ENCODE results near the gene RTEL1. TPM values are rescaled to one million over a fixed set of nuclear protein-coding genes. Genes with fewer than 3 reads are reported as not detected.
A peak's percentile ranks its signal among the peaks of the same experiment; 100 is the strongest.
"Not testable (repeated sequence)": the region's sequence is repeated elsewhere in the genome, so short reads cannot be mapped to it uniquely, and the experiment has no call there.

The RTEL1 gene
- total and polyA plus RNA-seq, 4 experiments from 2014 or later, result 1.3 to 36.0 (median 18.2) TPM

DNA sequence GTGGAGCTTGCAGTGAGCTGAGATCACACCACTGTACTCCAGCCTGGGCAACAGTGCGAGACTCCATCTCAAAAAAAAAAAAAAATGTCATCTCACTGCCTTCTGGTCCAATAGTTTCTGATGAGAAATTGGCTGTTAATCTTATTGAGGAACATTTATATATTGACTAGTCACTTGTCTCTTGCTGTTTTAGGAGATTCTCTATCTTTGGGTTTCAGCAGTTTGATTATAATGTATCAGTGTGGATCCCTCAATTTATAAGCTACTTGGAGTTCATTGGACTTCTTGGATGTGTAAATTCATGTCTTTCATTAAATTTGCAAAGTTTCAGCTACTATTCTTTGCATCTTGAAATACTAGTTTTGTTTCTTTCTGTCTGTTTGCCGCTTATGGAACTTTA, 60.9 kb downstream of the RTEL1 start:
- H3K27me3 ChIP-seq (ENCODE audit: insufficient read depth, low read length), result no peaks in the 10 kb centered on the region
- H3K9me3 ChIP-seq (ENCODE audit: control insufficient read depth in 1 of 2, low read length in 2 of 2), result no peaks in the 10 kb centered on the region
- POLR2A ChIA-PET (ENCODE audit: partially characterized antibody), result interaction anchor here (1.6 to 2.6 kb wide), 3 partner anchors 9 to 18 kb away, joined by 5 to 11 read pairs (median 6); partner anchors contain the start of genes ARFRP1, LIME1 and ZGPAT
- CTCF ChIA-PET (ENCODE audit: partially characterized antibody), result interaction anchor here (1.3 to 1.7 kb wide), 2 partner anchors 11 to 17 kb away, joined by 3 to 9 read pairs; partner anchors contain the start of genes ARFRP1, LIME1 and ZGPAT
- no peak overlapping the region for H3K4me3 ChIP-seq (ENCODE audit: low read length in 2 of 2)
- H3K36me3 Mint-ChIP-seq, result peaks cover 57 to 62% of the 10 kb centered on the region in 2 donors
- no peaks in the 10 kb centered on the region for H3K27me3 Mint-ChIP-seq
- peaks cover 25 to 43% (median 30%) of the 10 kb centered on the region in 4 donors for H3K4me1 Mint-ChIP-seq
- peaks cover 12% of the 10 kb centered on the region for H3K4me1 ChIP-seq (ENCODE audit: insufficient read depth, low read length)
- H3K27ac ChIP-seq (ENCODE audit: low read depth, low read length), result no peak overlapping the region
- no peak overlapping the region for H3K4me3 Mint-ChIP-seq
- H3K36me3 ChIP-seq (ENCODE audit: insufficient read depth, low read length), result peaks cover 14% of the 10 kb centered on the region
- intact Hi-C loops (cut with micrococcal nuclease), result no loop called here
- no peak for DNase-seq
- H3K27ac Mint-ChIP-seq, result peak overlapping the region in 1 of 7 donors; percentile 29
- H3K9me3 Mint-ChIP-seq, result peaks cover 2 to 21% (median 10%) of the 10 kb centered on the region in 8 donors

DNA sequence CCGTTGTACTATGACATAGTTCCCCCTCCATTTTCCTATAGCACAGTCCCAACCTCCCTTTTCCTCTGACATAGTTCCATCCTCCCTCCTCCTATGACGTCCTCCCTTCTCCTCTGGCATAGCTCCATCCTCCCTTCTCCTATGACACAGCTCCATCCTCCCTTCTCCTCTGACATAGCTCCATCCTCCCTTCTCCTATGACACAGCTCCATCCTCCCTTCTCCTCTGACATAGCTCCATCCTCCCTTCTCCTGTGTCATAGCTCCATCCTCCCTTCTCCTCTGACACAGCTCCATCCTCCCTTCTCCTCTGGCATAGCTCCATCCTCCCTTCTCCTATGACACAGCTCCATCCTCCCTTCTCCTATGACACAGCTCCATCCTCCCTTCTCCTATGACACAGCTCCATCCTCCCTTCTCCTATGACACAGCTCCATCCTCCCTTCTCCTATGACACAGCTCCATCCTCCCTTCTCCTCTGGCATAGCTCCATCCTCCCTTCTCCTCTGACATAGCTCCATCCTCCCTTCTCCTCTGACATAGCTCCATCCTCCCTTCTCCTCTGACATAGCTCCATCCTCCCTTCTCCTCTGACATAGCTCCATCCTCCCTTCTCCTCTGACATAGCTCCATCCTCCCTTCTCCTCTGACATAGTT, 65.0 kb downstream of the RTEL1 start:
- Histone ChIP-seq H3K36me3 (ENCODE audit: insufficient read depth, low read length) (peaks cover 11% of the 10 kb centered on the region), H3K4me1 (ENCODE audit: insufficient read depth, low read length) (peaks cover 21% of the 10 kb centered on the region)
- CTCF ChIA-PET (ENCODE audit: partially characterized antibody), result interaction anchor here (0.6 to 0.7 kb wide), 2 partner anchors 13 to 258 kb away, joined by 3 read pairs; partner anchors contain the start of genes LIME1 and PRPF6
- POLR2A ChIA-PET (ENCODE audit: partially characterized antibody), result interaction anchor here (0.7 to 4.7 kb wide), 4 partner anchors 13 to 18 kb away, joined by 4 to 25 read pairs (median 5); partner anchors contain the start of genes ARFRP1, LIME1, SLC2A4RG and ZGPAT
- H3K4me3 Mint-ChIP-seq; H3K27me3 Mint-ChIP-seq; H3K4me3 ChIP-seq (ENCODE audit: low read length in 2 of 2); DNase-seq; intact Hi-C loops (cut with micrococcal nuclease); H3K27me3 ChIP-seq (ENCODE audit: insufficient read depth, low read length); H3K9me3 ChIP-seq (ENCODE audit: control insufficient read depth in 1 of 2, low read length in 2 of 2); H3K27ac ChIP-seq (ENCODE audit: low read depth, low read length): not testable (repeated sequence)
- Mint-ChIP-seq H3K4me1 (peaks cover 25 to 34% (median 26%) of the 10 kb centered on the region in 4 donors), H3K27ac (peak overlapping the region in 1 of 7 donors; percentile 42), H3K36me3 (peaks cover 43 to 47% of the 10 kb centered on the region in 2 donors), H3K9me3 (peaks cover 2 to 21% (median 10%) of the 10 kb centered on the region in 8 donors)

DNA sequence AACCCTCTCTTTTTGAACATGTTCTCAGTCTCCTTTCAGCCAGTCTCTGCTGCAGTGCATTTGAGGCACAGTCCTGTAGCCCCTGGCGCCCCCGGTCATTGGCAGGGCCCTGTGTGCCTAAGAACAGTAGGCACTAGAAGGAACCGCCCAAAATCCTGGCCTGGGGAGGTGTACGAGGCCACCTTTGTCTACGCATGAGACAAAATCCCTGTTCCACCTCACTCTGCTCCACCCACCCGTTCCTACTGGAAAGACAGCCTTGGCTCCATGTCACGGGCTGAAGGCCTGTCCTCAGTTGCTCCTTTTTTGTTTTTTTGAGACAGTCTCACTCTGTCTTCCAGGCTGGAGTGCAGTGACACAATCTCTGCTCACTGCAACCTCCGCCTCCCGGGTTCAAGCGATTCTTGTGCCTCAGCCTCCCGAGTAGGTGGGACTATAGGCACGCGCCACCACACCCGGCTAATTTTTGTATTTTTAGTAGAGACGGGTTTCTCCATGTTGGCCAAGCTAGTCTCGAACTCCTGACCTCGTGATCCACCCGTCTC, 72.1 kb downstream of the RTEL1 start:
- H3K4me3 Mint-ChIP-seq; H3K27me3 ChIP-seq (ENCODE audit: insufficient read depth, low read length); H3K4me3 ChIP-seq (ENCODE audit: low read length in 2 of 2); intact Hi-C loops (cut with micrococcal nuclease); CTCF ChIA-PET (ENCODE audit: partially characterized antibody); H3K9me3 Mint-ChIP-seq; H3K27ac Mint-ChIP-seq; DNase-seq; H3K27me3 Mint-ChIP-seq; H3K9me3 ChIP-seq (ENCODE audit: control insufficient read depth in 1 of 2, low read length in 2 of 2): not testable (repeated sequence)
- POLR2A ChIA-PET (ENCODE audit: partially characterized antibody), result interaction anchor here (0.9 to 1.5 kb wide), 4 partner anchors 9 to 91 kb away, joined by 3 to 5 read pairs (median 4); partner anchors contain the start of genes ARFRP1 and ZGPAT
- peaks cover 61% of the 10 kb centered on the region for H3K4me1 ChIP-seq (ENCODE audit: insufficient read depth, low read length)
- H3K36me3 ChIP-seq (ENCODE audit: insufficient read depth, low read length), result peaks cover 18% of the 10 kb centered on the region
- H3K27ac ChIP-seq (ENCODE audit: low read depth, low read length), result peak overlapping the region; percentile 29
- Mint-ChIP-seq H3K4me1 (peaks cover 26 to 34% (median 31%) of the 10 kb centered on the region in 4 donors), H3K36me3 (peaks cover 23 to 30% of the 10 kb centered on the region in 2 donors)

GRCh38 chr20:63731410-63731809, 73.3 kb downstream of the RTEL1 start:
- Mint-ChIP-seq H3K36me3 (peaks cover 15 to 36% of the 10 kb centered on the region in 2 donors), H3K27me3 (no peaks in the 10 kb centered on the region), H3K4me3 (no peak overlapping the region), H3K4me1 (peaks cover 35 to 46% (median 36%) of the 10 kb centered on the region in 4 donors), H3K9me3 (peaks cover 0 to 2% (median under 1%) of the 10 kb centered on the region in 8 donors), H3K27ac (no peak overlapping the region)
- CTCF ChIA-PET (ENCODE audit: partially characterized antibody), result no interaction called here
- DNase-seq, result no peak
- Histone ChIP-seq H3K9me3 (ENCODE audit: control insufficient read depth in 1 of 2, low read length in 2 of 2) (no peaks in the 10 kb centered on the region), H3K4me3 (ENCODE audit: low read length in 2 of 2) (peak overlapping the region in 1 of 2 donors; percentile 51), H3K27me3 (ENCODE audit: insufficient read depth, low read length) (no peaks in the 10 kb centered on the region), H3K4me1 (ENCODE audit: insufficient read depth, low read length) (peaks cover 72% of the 10 kb centered on the region), H3K27ac (ENCODE audit: low read depth, low read length) (peak overlapping the region; percentile 29), H3K36me3 (ENCODE audit: insufficient read depth, low read length) (peaks cover 22% of the 10 kb centered on the region)
- intact Hi-C loops (cut with micrococcal nuclease), result no loop called here
- POLR2A ChIA-PET (ENCODE audit: partially characterized antibody), result interaction anchor here (1.1 to 1.5 kb wide), 2 partner anchors 23 to 92 kb away, joined by 3 to 5 read pairs; partner anchors contain the start of genes ARFRP1 and ZGPAT

GRCh38 chr20:63732118-63733095, 74.3 kb downstream of the RTEL1 start:
- Mint-ChIP-seq H3K27ac (no peak overlapping the region), H3K9me3 (peaks cover 0 to 3% (median 0%) of the 10 kb centered on the region in 8 donors), H3K4me3 (no peak overlapping the region), H3K4me1 (peaks cover 31 to 42% (median 32%) of the 10 kb centered on the region in 4 donors), H3K27me3 (no peaks in the 10 kb centered on the region), H3K36me3 (peaks cover 11 to 40% of the 10 kb centered on the region in 2 donors)
- Histone ChIP-seq H3K9me3 (ENCODE audit: control insufficient read depth in 1 of 2, low read length in 2 of 2) (no peaks in the 10 kb centered on the region), H3K36me3 (ENCODE audit: insufficient read depth, low read length) (peaks cover 22% of the 10 kb centered on the region), H3K4me3 (ENCODE audit: low read length in 2 of 2) (no peak overlapping the region), H3K27ac (ENCODE audit: low read depth, low read length) (no peak overlapping the region), H3K4me1 (ENCODE audit: insufficient read depth, low read length) (peaks cover 64% of the 10 kb centered on the region), H3K27me3 (ENCODE audit: insufficient read depth, low read length) (no peaks in the 10 kb centered on the region)
- POLR2A ChIA-PET (ENCODE audit: partially characterized antibody), result interaction anchor here (7.0 kb wide), 1 partner anchor 24 kb away, joined by 202 read pairs; the partner anchor contains the start of genes ARFRP1 and ZGPAT
- DNase-seq, result no peak
- CTCF ChIA-PET (ENCODE audit: partially characterized antibody), result no interaction called here
- intact Hi-C loops (cut with micrococcal nuclease), result no loop called here

DNA sequence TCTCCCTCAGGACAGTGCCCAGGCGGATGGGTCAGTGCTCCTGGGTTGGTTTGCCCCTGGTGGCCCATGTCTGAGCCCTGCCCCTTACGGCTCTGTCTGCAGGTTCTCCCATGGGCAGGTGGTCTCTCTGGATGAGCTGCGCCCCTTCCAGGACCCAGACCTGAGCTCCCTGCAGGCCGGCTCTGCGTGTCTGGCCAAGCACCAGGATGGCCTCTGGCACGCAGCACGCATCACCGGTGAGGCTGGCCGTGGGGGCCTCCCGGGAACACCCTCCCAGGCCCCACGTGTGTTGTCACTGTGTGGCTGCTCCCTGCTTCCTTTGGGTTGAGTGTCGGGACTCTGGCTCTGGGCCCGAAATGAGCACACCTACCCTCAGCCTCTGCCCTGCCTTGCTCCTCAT, 75.0 kb downstream of the RTEL1 start:
- ChIA-PET POLR2A (ENCODE audit: partially characterized antibody) (interaction anchor here (1.4 to 7.0 kb wide), 2 partner anchors 25 to 75 kb away, joined by 3 to 202 read pairs; partner anchors contain the start of genes ARFRP1, RTEL1 and ZGPAT), CTCF (ENCODE audit: partially characterized antibody) (no interaction called here)
- H3K4me1 Mint-ChIP-seq, result peaks cover 26 to 35% (median 28%) of the 10 kb centered on the region in 4 donors

More for the DNA sequence above, 75.0 kb downstream of the RTEL1 start:
- Mint-ChIP-seq H3K4me3 (no peak overlapping the region), H3K36me3 (peaks cover 11 to 37% of the 10 kb centered on the region in 2 donors), H3K9me3 (peaks cover 0 to 3% (median 0%) of the 10 kb centered on the region in 8 donors), H3K27me3 (no peaks in the 10 kb centered on the region), H3K27ac (peak overlapping the region in 1 of 7 donors; percentile 4)
- peaks cover 58% of the 10 kb centered on the region for H3K4me1 ChIP-seq (ENCODE audit: insufficient read depth, low read length)
- no peak overlapping the region for H3K4me3 ChIP-seq (ENCODE audit: low read length in 2 of 2)
- no peaks in the 10 kb centered on the region for H3K9me3 ChIP-seq (ENCODE audit: control insufficient read depth in 1 of 2, low read length in 2 of 2)
- no peak overlapping the region for H3K27ac ChIP-seq (ENCODE audit: low read depth, low read length)
- H3K36me3 ChIP-seq (ENCODE audit: insufficient read depth, low read length), result peaks cover 22% of the 10 kb centered on the region
- DNase-seq, result no peak
- no peaks in the 10 kb centered on the region for H3K27me3 ChIP-seq (ENCODE audit: insufficient read depth, low read length)
- intact Hi-C loops (cut with micrococcal nuclease), result no loop called here

Data from CD4-positive, alpha-beta memory T cell (primary cell).